ES-I3 (cell line): ENCODE results near the gene RAMP2.
"Not testable (repeated sequence)": the region's sequence is repeated elsewhere in the genome, so short reads cannot be mapped to it uniquely, and the experiment has no call there.

Experiments
- H3K36me3 ChIP-seq: 2 replicates; pipeline ENCODE4 v1.6.1; 2013; ENCODE audit warnings: mild to moderate bottlenecking, low read length, control low read depth, moderate library complexity; ENCODE audit not compliant: insufficient read depth
- H3K4me1 ChIP-seq: 2 replicates; pipeline ENCODE4 v1.6.1; 2013; ENCODE audit warnings: mild to moderate bottlenecking, control low read depth, low read length; ENCODE audit not compliant: insufficient read depth
- H3K9ac ChIP-seq: 2 replicates; pipeline ENCODE4 v1.6.1; 2013; ENCODE audit warnings: low read depth, mild to moderate bottlenecking, low read length, moderate library complexity
- H3K9me3 ChIP-seq: 2 replicates; pipeline ENCODE4 v1.6.1; 2013; ENCODE audit warnings: mild to moderate bottlenecking, low read length, moderate library complexity; ENCODE audit not compliant: control insufficient read depth, insufficient read depth

RAMP2 gene

DNA sequence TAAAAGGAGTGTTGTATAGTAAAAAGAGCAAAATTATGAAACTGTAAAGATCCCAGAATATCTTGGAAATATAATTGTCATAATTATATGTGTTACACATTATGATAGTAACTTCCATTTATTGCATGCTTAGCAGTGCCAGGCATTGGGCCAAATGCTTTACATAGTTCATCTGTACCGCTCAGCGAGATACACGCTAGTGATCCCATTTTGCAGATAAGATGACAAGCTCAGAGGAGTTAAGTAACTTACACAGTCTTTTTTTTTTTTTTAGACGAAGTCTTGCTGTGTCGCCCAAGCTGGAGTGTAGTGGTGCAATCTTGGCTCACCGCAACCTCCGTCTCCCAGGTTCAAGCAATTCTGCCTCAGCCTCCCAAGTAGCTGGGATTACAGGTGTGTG lies 9.4 kb upstream of the RAMP2 start:
- Histone ChIP-seq H3K36me3 (no peaks in the 10 kb centered on the region), H3K4me1 (peaks cover 25% of the 10 kb centered on the region), H3K9me3 (no peaks in the 10 kb centered on the region), H3K9ac (no peak overlapping the region)

GRCh38 chr17:42754782-42755181 lies 6.2 kb upstream of the RAMP2 start:
- H3K4me1 ChIP-seq: peaks cover 4% of the 10 kb centered on the region; the same call in 1 of the 2 replicates
- H3K36me3 ChIP-seq: no peaks in the 10 kb centered on the region
- no peak overlapping the region for H3K9ac ChIP-seq

DNA sequence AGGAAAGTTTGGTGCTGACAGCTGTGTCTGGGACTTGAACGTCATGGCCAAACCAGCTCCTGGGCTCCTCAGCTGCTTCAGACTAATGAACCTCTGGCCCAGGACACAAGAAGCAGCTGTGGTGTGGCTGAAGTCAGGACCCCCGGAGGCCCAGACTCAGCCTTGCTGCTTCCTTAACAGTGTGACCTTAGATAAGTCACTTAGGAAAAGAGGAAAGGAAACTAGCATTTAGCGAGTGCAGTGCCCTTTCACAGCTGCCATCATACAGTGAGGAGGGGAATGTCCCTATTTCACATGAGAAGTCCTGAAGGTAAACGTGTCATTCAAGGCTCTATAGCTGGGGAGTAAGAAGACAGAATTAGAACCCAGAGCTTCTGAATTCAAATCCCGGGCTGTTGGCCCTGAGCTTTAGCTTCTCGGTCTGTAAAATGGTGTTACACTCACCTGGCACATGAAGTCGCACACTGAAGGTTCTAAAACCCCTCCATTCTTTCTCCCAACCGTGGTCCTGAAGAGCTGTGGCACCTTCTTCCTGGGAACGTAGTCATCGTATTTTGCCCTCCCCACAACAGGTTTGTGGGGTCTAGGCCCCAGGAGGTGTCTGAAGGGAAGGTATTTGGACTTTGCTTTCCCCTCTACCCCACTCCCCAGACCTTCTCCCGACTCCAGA lies 910 bp upstream of the RAMP2 start:
- Histone ChIP-seq H3K9ac (peak overlapping the region; percentile 81), H3K4me1 (peaks cover 16% of the 10 kb centered on the region), H3K9me3 (no peaks in the 10 kb centered on the region), H3K36me3 (no peaks in the 10 kb centered on the region)

More at GRCh38 chr17:42754782-42755181, 6.2 kb upstream of the RAMP2 start:
- H3K9me3 ChIP-seq: no peaks in the 10 kb centered on the region

DNA sequence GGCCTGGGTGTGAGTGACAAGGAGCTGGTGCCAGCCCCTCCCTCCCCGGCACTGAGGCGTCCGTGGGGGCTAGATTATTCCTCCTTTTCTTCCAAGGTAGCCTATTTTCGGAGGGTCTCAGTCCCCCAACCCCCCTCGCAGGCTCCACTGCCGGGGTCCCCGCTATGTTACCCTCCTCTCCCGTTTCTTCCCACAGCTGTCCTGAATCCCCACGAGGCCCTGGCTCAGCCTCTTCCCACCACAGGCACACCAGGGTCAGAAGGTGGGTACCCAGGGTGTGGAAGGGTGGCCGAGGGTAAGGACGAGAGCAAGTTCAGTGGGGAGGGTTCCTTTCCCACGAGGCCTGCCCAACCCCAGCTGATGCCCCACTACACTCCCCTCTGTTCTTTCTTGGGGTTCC lies 611 bp downstream of the RAMP2 start:
- Histone ChIP-seq H3K9me3 (no peaks in the 10 kb centered on the region), H3K36me3 (no peaks in the 10 kb centered on the region), H3K9ac (peak overlapping the region; percentile 81; the same call in 1 of the 2 replicates), H3K4me1 (peaks cover 16% of the 10 kb centered on the region)

DNA sequence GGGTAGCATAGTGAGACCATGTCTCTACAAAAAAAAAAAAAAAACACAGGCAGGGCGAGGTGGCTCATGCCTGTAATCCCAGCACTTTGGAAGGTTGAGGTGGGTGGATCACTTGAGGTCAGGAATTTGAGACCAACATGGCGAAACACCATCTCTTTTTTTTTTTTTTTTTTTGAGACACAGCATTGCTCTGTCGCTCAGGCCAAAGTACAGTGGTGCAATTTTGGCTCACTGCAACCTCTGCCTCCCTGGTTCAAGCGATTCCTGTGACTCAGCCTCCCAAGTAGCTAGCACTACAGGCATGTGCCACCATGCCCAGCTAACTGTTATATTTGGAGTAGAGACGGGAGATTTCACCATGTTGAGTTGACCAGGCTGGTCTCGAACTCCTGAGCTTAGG lies 5.1 kb downstream of the RAMP2 start:
- Histone ChIP-seq H3K9ac (no peak overlapping the region), H3K4me1 (peaks cover 16% of the 10 kb centered on the region), H3K36me3 (no peaks in the 10 kb centered on the region), H3K9me3 (no peaks in the 10 kb centered on the region)

GRCh38 chr17:42767512-42767911 lies 6.5 kb downstream of the RAMP2 start:
- no peaks in the 10 kb centered on the region for H3K9me3 ChIP-seq
- peaks cover 8% of the 10 kb centered on the region for H3K4me1 ChIP-seq
- no peak overlapping the region for H3K9ac ChIP-seq
- no peaks in the 10 kb centered on the region for H3K36me3 ChIP-seq

- H3K36me3 ChIP-seq, H3K4me1 ChIP-seq, H3K9me3 ChIP-seq, H3K9ac ChIP-seq: not testable (repeated sequence)
Observed at GRCh38 chr17:42768006-42768405, 7.0 kb downstream of the RAMP2 start.

DNA sequence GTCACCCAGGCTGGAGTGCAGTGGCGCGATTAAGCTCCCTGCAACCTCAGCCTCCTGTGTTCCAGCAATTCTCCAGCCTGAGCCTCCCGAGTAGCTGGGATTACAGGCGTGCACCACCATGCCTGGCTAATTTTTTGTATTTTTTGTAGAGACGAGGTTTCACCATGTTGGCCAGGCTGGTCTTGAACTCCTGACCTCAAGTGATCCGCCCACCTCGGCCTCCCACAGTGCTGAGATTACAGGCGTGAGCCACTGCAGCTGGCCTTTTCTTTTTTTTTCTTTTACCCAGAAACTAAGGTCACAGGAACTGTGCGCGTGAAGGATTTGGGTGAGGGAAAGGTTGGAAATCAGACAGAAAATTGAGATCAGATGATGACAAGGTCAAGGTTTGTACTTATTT lies 8.9 kb downstream of the RAMP2 start:
- H3K9ac ChIP-seq: not testable (repeated sequence)

GRCh38 chr17:42772945-42773289 lies 11.9 kb downstream of the RAMP2 start:
- Histone ChIP-seq H3K9me3 (no peaks in the 10 kb centered on the region), H3K36me3 (peaks cover 25% of the 10 kb centered on the region), H3K4me1 (peaks cover 6% of the 10 kb centered on the region; the same call in 1 of the 2 replicates), H3K9ac (peak overlapping the region; percentile 94)

More for the DNA sequence above, 8.9 kb downstream of the RAMP2 start:
- H3K9me3 ChIP-seq, H3K36me3 ChIP-seq, H3K4me1 ChIP-seq: not testable (repeated sequence)

DNA sequence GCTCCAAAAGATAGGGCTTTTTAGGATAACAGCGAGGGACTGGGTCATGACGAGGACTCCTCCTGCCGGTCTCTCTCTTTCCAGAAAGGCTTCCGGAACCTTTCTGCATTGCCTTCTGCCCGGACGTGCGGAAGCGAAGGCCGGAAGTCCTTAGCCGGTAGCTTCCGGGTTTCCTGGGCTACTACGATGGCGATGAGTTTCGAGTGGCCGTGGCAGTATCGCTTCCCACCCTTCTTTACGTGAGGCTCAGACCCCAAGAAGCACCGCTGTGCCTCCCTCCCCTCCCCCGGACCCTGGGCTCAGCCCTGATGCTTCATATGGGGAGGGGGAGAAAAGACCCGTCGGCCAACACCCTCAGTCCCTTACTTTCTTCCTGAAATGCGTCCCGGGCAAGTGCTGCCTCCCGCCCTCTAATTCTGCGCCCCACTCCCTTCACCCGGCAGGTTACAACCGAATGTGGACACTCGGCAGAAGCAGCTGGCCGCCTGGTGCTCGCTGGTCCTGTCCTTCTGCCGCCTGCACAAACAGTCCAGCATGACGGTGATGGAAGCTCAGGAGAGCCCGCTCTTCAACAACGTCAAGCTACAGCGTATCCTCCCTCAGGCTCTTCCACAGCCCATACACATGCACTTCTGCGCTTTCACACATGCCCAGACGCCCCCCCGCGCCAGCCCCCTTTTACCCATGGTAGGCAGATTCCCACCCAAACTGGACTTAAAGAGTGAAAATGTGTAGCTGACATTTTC lies 12.4 kb downstream of the RAMP2 start, which contains the start of gene VPS25:
Gene VPS25, plus strand, starts transcription at position 160 of the 746 bp plus-strand sequence. Its CDS starts 27 bp downstream, at position 187.
- Histone ChIP-seq H3K36me3 (peaks cover 25% of the 10 kb centered on the region), H3K9me3 (no peaks in the 10 kb centered on the region), H3K9ac (peak within 1 kb of the TSS; percentile 94), H3K4me1 (peaks cover 6% of the 10 kb centered on the region; the same call in 1 of the 2 replicates)

DNA sequence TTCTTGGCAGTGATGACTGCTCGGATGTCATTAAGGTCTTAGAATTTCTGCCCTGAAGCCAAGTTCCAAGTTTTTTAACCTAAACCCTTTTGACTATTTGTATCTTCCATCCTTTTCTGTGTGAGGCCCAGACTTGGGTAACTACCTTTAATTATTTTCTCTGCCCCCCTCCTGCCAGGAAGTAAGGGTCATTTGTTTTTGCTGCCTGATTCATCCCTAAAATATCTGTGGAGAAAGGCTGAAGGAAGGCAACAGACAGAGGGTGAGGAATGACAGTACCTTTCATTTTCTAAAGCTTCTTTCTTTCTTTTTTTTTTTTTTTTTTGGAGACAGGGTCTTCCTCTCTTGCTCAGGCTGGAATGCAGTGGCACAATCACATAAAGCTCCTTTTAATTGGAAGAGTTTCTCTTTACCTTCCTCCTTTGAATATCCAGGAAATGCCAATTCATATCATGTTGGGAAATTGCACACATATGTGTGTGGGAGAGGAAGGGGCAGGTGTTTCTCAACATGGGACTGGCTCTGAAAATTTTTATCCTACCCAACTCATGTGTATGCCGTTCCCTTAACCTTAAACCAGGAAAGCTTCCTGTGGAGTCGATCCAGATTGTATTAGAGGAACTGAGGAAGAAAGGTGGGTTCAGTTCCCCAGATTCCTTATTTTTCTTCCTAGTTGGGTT lies 13.2 kb downstream of the RAMP2 start:
- Histone ChIP-seq H3K9me3 (no peaks in the 10 kb centered on the region), H3K36me3 (peaks cover 25% of the 10 kb centered on the region), H3K9ac (peak overlapping the region; percentile 94; the same call in 1 of the 2 replicates), H3K4me1 (peaks cover 6% of the 10 kb centered on the region; the same call in 1 of the 2 replicates)

DNA sequence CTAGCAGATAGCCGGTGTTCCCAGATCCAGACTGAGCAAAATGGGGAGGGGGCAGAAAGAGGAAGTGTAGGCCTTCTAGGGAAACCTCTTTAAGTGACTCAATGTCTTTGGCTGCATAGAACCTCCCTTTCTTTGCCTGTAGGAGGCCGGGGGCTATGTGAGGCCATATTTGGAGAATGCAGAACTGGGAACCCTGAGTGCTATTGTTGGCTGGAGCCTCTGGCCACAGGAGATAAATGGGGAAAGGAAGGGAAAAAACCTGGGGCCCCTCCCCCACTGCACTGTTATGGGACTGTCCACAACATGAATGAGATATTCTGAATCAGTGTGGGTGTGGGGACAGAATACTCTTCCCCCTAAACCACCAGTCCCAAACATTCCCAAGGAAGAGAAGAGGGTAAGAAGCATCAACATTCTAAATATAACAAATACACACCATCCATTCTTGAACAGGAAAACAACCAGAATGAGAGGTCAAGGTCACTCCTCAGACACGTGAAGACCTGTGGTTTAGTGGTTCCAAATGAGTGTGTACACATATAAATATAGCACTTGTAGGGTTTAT lies 14.6 kb downstream of the RAMP2 start:
- Histone ChIP-seq H3K9ac (no peak overlapping the region), H3K36me3 (peaks cover 25% of the 10 kb centered on the region), H3K9me3 (no peaks in the 10 kb centered on the region), H3K4me1 (peaks cover 6% of the 10 kb centered on the region; the same call in 1 of the 2 replicates)

DNA sequence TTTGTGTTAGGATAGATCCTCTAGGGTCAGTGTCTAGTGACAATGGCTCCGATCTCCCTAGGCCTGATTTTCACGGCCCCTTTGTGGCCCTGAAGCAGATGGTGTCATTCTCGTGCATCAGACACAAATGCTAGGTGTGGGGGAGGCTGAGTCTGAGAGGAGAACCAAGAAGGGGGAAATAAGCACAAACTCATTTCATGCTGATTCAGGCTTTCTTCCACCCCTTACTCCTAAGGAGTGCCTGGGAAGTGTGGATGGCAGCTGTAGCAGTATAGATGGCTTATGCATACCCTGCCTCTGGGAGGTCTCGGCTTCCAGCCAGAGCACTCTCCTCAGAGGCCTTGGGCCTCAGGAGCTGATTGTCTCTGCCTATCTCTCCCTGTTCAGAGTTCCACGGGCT lies 17.5 kb downstream of the RAMP2 start:
- peaks cover 25% of the 10 kb centered on the region for H3K36me3 ChIP-seq
- H3K9me3 ChIP-seq: no peaks in the 10 kb centered on the region
- peaks cover 27% of the 10 kb centered on the region for H3K4me1 ChIP-seq
- no peak overlapping the region for H3K9ac ChIP-seq

DNA sequence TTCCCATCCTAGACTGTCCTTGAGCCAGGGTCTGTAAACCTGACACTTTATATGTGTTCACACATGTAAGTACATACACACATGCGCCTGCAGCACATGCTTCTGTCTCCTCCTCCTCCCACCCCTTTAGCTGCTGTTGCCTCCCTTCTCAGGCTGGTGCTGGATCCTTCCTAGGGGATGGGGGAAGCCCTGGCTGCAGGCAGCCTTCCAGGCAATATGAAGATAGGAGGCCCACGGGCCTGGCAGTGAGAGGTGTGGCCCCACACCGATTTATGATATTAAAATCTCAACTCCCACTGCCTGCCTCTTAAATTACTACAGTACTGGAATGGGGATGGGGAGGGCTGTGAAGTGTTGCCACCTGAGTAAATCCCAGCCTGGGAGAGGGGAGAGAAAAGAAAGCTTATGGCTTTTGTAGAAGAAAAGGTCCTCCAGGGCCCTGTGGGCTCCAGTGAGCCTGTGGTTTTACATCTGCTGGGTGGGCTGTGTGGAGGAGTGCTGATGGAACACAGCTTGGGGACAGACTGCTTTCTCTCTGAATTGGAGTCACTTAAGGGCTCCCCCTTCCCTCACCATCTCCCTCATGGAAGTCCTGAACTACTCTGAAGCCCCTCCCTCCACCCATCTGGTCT lies 18.4 kb downstream of the RAMP2 start:
- peak overlapping the region; percentile 66; the same call in 1 of the 2 replicates for H3K9ac ChIP-seq
- H3K4me1 ChIP-seq: peaks cover 31% of the 10 kb centered on the region
- H3K36me3 ChIP-seq: peaks cover 23% of the 10 kb centered on the region
- H3K9me3 ChIP-seq: no peaks in the 10 kb centered on the region
